Adipocyte (in vitro differentiated cells): ENCODE measurements around the gene EXOSC9.

Experiments used
- DNase-seq: peaks from one replicate; pipeline ENCODE4 v3.0.0-alpha.2; 2015; ENCODE audit warnings: low read depth
- H3K27me3 ChIP-seq: replicated peaks from 2 replicates; pipeline ENCODE4 v1.7.0; 2013; ENCODE audit warnings: mild to moderate bottlenecking, low read length, moderate library complexity; ENCODE audit not compliant: control insufficient read depth, insufficient read depth
- H3K36me3 ChIP-seq: 2 replicates; pipeline ENCODE4 v1.7.0; 2013; ENCODE audit warnings: low read length, mild to moderate bottlenecking, moderate library complexity; ENCODE audit not compliant: control insufficient read depth, insufficient read depth, severe bottlenecking
- H3K4me1 ChIP-seq: 2 replicates; pipeline ENCODE4 v1.7.0; 2013; ENCODE audit warnings: mild to moderate bottlenecking, low read length, moderate library complexity; ENCODE audit not compliant: control insufficient read depth, insufficient read depth
- H3K4me3 ChIP-seq: 2 replicates; pipeline ENCODE4 v1.7.0; 2013; ENCODE audit warnings: mild to moderate bottlenecking, low read length, moderate library complexity
- H3K9ac ChIP-seq: 2 replicates; pipeline ENCODE4 v1.7.0; 2013; ENCODE audit warnings: mild to moderate bottlenecking, low read length, moderate library complexity
- H3K9me3 ChIP-seq: 2 replicates; pipeline ENCODE4 v1.7.0; 2013; ENCODE audit warnings: mild to moderate bottlenecking, low read length, moderate library complexity; ENCODE audit not compliant: control insufficient read depth

Gene EXOSC9

GRCh38 chr4:121771869-121772268, 29.3 kb upstream of the EXOSC9 start:
- Histone ChIP-seq H3K36me3 (no peaks in the 10 kb centered on the region), H3K4me1 (peaks cover 8% of the 10 kb centered on the region), H3K9ac (no peak overlapping the region), H3K4me3 (no peak overlapping the region), H3K27me3 (peaks cover 6% of the 10 kb centered on the region), H3K9me3 (no peaks in the 10 kb centered on the region)
- no peak for DNase-seq

GRCh38 chr4:121773883-121774282, 27.2 kb upstream of the EXOSC9 start:
- Histone ChIP-seq H3K9me3 (no peaks in the 10 kb centered on the region), H3K27me3 (peaks cover 6% of the 10 kb centered on the region), H3K4me1 (peaks cover 8% of the 10 kb centered on the region), H3K36me3 (no peaks in the 10 kb centered on the region), H3K9ac (no peak overlapping the region), H3K4me3 (no peak overlapping the region)
- DNase-seq: no peak

GRCh38 chr4:121776610-121777401, 24.3 kb upstream of the EXOSC9 start:
- no peaks in the 10 kb centered on the region for H3K27me3 ChIP-seq
- DNase-seq: no peak
- H3K36me3 ChIP-seq: no peaks in the 10 kb centered on the region
- no peak overlapping the region for H3K4me3 ChIP-seq
- H3K9ac ChIP-seq: no peak overlapping the region
- H3K4me1 ChIP-seq: peaks cover 8% of the 10 kb centered on the region
- no peaks in the 10 kb centered on the region for H3K9me3 ChIP-seq

- no peak for DNase-seq
- Histone ChIP-seq H3K4me1 (peaks cover 8% of the 10 kb centered on the region), H3K4me3 (no peak overlapping the region), H3K9me3 (no peaks in the 10 kb centered on the region), H3K9ac (no peak overlapping the region), H3K36me3 (no peaks in the 10 kb centered on the region), H3K27me3 (no peaks in the 10 kb centered on the region)
These were observed 23.5 kb upstream of the EXOSC9 start for GRCh38 chr4:121777625-121778024.

GRCh38 chr4:121778991-121779628, 22.0 kb upstream of the EXOSC9 start:
- H3K4me1 ChIP-seq: peaks cover 7% of the 10 kb centered on the region
- H3K36me3 ChIP-seq: no peaks in the 10 kb centered on the region
- H3K9me3 ChIP-seq: peaks cover 8% of the 10 kb centered on the region
- no peak overlapping the region for H3K4me3 ChIP-seq
- no peaks in the 10 kb centered on the region for H3K27me3 ChIP-seq
- DNase-seq: no peak
- no peak overlapping the region for H3K9ac ChIP-seq

- Histone ChIP-seq H3K4me1 (peaks cover 34% of the 10 kb centered on the region), H3K9me3 (peaks cover 10% of the 10 kb centered on the region), H3K36me3 (no peaks in the 10 kb centered on the region), H3K4me3 (no peak overlapping the region), H3K27me3 (no peaks in the 10 kb centered on the region), H3K9ac (no peak overlapping the region)
- no peak for DNase-seq
These were observed 17.9 kb upstream of the EXOSC9 start for GRCh38 chr4:121783210-121783609.

GRCh38 chr4:121784401-121784800, 16.7 kb upstream of the EXOSC9 start:
- DNase-seq: no peak
- peaks cover 45% of the 10 kb centered on the region for H3K4me1 ChIP-seq
- no peaks in the 10 kb centered on the region for H3K36me3 ChIP-seq
- peaks cover 10% of the 10 kb centered on the region for H3K9me3 ChIP-seq
- no peaks in the 10 kb centered on the region for H3K27me3 ChIP-seq
- peak overlapping the region; percentile 79 for H3K9ac ChIP-seq
- peak overlapping the region; percentile 35 for H3K4me3 ChIP-seq

- no peaks in the 10 kb centered on the region for H3K27me3 ChIP-seq
- no peak overlapping the region for H3K4me3 ChIP-seq
- H3K9me3 ChIP-seq: peaks cover 10% of the 10 kb centered on the region
- peaks cover 50% of the 10 kb centered on the region for H3K4me1 ChIP-seq
- no peaks in the 10 kb centered on the region for H3K36me3 ChIP-seq
- peak overlapping the region; percentile 79 for H3K9ac ChIP-seq
- peak; percentile 86 for DNase-seq
These were observed 16.1 kb upstream of the EXOSC9 start for GRCh38 chr4:121784975-121785374.

GRCh38 chr4:121785479-121785878, 15.6 kb upstream of the EXOSC9 start:
- H3K36me3 ChIP-seq: no peaks in the 10 kb centered on the region
- peaks cover 10% of the 10 kb centered on the region for H3K9me3 ChIP-seq
- H3K27me3 ChIP-seq: no peaks in the 10 kb centered on the region
- peak; percentile 50 for DNase-seq
- peaks cover 55% of the 10 kb centered on the region for H3K4me1 ChIP-seq
- H3K4me3 ChIP-seq: peak overlapping the region; percentile 19
- peak overlapping the region; percentile 79 for H3K9ac ChIP-seq

- Histone ChIP-seq H3K27me3 (no peaks in the 10 kb centered on the region), H3K9me3 (peaks cover 10% of the 10 kb centered on the region), H3K9ac (peak overlapping the region; percentile 79), H3K4me3 (no peak overlapping the region), H3K4me1 (peaks cover 55% of the 10 kb centered on the region), H3K36me3 (no peaks in the 10 kb centered on the region)
- DNase-seq: no peak
These were observed 14.9 kb upstream of the EXOSC9 start for GRCh38 chr4:121786221-121786620.

GRCh38 chr4:121788896-121789295, 12.2 kb upstream of the EXOSC9 start:
- no peak overlapping the region for H3K9ac ChIP-seq
- no peak overlapping the region for H3K4me3 ChIP-seq
- no peak for DNase-seq
- peaks cover 5% of the 10 kb centered on the region for H3K9me3 ChIP-seq
- no peaks in the 10 kb centered on the region for H3K36me3 ChIP-seq
- peaks cover 52% of the 10 kb centered on the region for H3K4me1 ChIP-seq
- H3K27me3 ChIP-seq: no peaks in the 10 kb centered on the region
